H9 (cell line): ENCODE measurements around the gene CCDC92B. TPM values are rescaled to one million over a fixed set of nuclear protein-coding genes. Genes with fewer than 3 reads are reported as not detected.
A peak's percentile ranks its signal among the peaks of the same experiment; 100 is the strongest.

Experiments used
- DNase-seq: peaks from one replicate; pipeline ENCODE4 v3.0.0-alpha.2; 2017
- H2AFZ ChIP-seq: one replicate; pipeline ENCODE4 v1.6.1; 2013; ENCODE audit warnings: mild to moderate bottlenecking, low read length, control low read depth, moderate library complexity
- H2AK5ac ChIP-seq: 2 replicates; pipeline ENCODE4 v1.6.1; 2013; ENCODE audit warnings: low read length, control low read depth, mixed read lengths; ENCODE audit not compliant: insufficient read length
- H2BK120ac ChIP-seq: one replicate; pipeline ENCODE4 v1.6.1; 2013; ENCODE audit warnings: low read depth, mild to moderate bottlenecking, low read length, control low read depth, inconsistent platforms; ENCODE audit not compliant: poor library complexity, severe bottlenecking
- H2BK12ac ChIP-seq: 2 replicates; pipeline ENCODE4 v1.6.1; 2013; ENCODE audit warnings: low read length, control low read depth, mixed read lengths, low read depth; ENCODE audit not compliant: insufficient read length
- H2BK15ac ChIP-seq: 2 replicates; pipeline ENCODE4 v1.6.1; 2013; ENCODE audit warnings: low read depth, low read length, control low read depth
- H2BK20ac ChIP-seq: one replicate; pipeline ENCODE4 v1.6.1; 2013; ENCODE audit warnings: low read depth, mild to moderate bottlenecking, low read length, control low read depth, inconsistent platforms; ENCODE audit not compliant: poor library complexity, severe bottlenecking
- H2BK5ac ChIP-seq: 2 replicates; pipeline ENCODE4 v1.6.1; 2013; ENCODE audit warnings: low read length, control low read depth, mixed read lengths; ENCODE audit not compliant: insufficient read length
- H3K14ac ChIP-seq: 2 replicates; pipeline ENCODE4 v1.6.1; 2013; ENCODE audit warnings: low read length, control low read depth; ENCODE audit not compliant: insufficient read depth
- H3K18ac ChIP-seq: 2 replicates; pipeline ENCODE4 v1.6.1; 2013; ENCODE audit warnings: low read depth, mild to moderate bottlenecking, mixed read lengths, low read length, control low read depth; ENCODE audit not compliant: insufficient read length
- H3K23ac ChIP-seq: 2 replicates; pipeline ENCODE4 v1.6.1; 2013; ENCODE audit warnings: low read length, control low read depth, mixed read lengths, low read depth; ENCODE audit not compliant: insufficient read length
- H3K23me2 ChIP-seq: 2 replicates; pipeline ENCODE4 v1.6.1; 2013; ENCODE audit warnings: low read depth, mild to moderate bottlenecking, mixed read lengths, low read length, control low read depth; ENCODE audit not compliant: insufficient read length, poor library complexity, severe bottlenecking
- H3K27ac ChIP-seq: 2 replicates; pipeline ENCODE4 v1.5.1; 2013; ENCODE audit warnings: low read length, control low read depth, mixed read lengths, low read depth; ENCODE audit not compliant: insufficient read length
- H3K27me3 ChIP-seq: 2 replicates; pipeline ENCODE4 v1.6.1; 2013; ENCODE audit warnings: low read length, control low read depth, inconsistent platforms; ENCODE audit not compliant: insufficient read depth
- H3K4ac ChIP-seq: 2 replicates; pipeline ENCODE4 v1.6.1; 2013; ENCODE audit warnings: low read depth, mild to moderate bottlenecking, control low read depth, inconsistent platforms, low read length, moderate library complexity
- H3K4me1 ChIP-seq: 2 replicates; pipeline ENCODE4 v1.6.1; 2013; ENCODE audit warnings: low read length, control low read depth, inconsistent platforms; ENCODE audit not compliant: insufficient read depth
- H3K4me2 ChIP-seq: 2 replicates; pipeline ENCODE4 v1.6.1; 2013; ENCODE audit warnings: low read length, control low read depth, mixed read lengths; ENCODE audit not compliant: insufficient read length, insufficient read depth
- H3K56ac ChIP-seq: 2 replicates; pipeline ENCODE4 v1.6.1; 2013; ENCODE audit warnings: low read depth, mild to moderate bottlenecking, mixed read lengths, low read length, control low read depth; ENCODE audit not compliant: insufficient read length
- H3K79me1 ChIP-seq: 2 replicates; pipeline ENCODE4 v1.6.1; 2013; ENCODE audit warnings: low read depth, mild to moderate bottlenecking, moderate library complexity, low read length, control low read depth, inconsistent platforms; ENCODE audit not compliant: insufficient read depth, poor library complexity, severe bottlenecking
- H3K79me2 ChIP-seq: 2 replicates; pipeline ENCODE4 v1.6.1; 2013; ENCODE audit warnings: low read length, control low read depth, inconsistent platforms; ENCODE audit not compliant: insufficient read depth
- H3K9ac ChIP-seq: 2 replicates; pipeline ENCODE4 v1.6.1; 2013; ENCODE audit warnings: low read length, control low read depth, mixed read lengths; ENCODE audit not compliant: insufficient read length; ENCODE audit errors: extremely low read depth
- H3K9me3 ChIP-seq: one replicate; pipeline ENCODE4 v1.6.1; 2013; ENCODE audit warnings: low read depth, low read length, inconsistent platforms; ENCODE audit not compliant: control insufficient read depth
- H3T11ph ChIP-seq: one replicate; pipeline ENCODE4 v1.6.1; 2013; ENCODE audit warnings: mild to moderate bottlenecking, low read length, control low read depth, inconsistent platforms
- H4K20me1 ChIP-seq: one replicate; pipeline ENCODE4 v1.6.1; 2013; ENCODE audit not compliant: control insufficient read depth, insufficient read length, insufficient read depth
- H4K5ac ChIP-seq: 2 replicates; pipeline ENCODE4 v1.6.1; 2013; ENCODE audit warnings: low read depth, mild to moderate bottlenecking, mixed read lengths, low read length, control low read depth; ENCODE audit not compliant: insufficient read length
- H4K8ac ChIP-seq: replicated peaks from 2 replicates; pipeline ENCODE4 v1.6.1; 2013; ENCODE audit warnings: low read length, control low read depth, mixed read lengths, low read depth; ENCODE audit not compliant: insufficient read length
- H4K91ac ChIP-seq: 2 replicates; pipeline ENCODE4 v1.6.1; 2013; ENCODE audit warnings: low read depth, mild to moderate bottlenecking, moderate library complexity, mixed read lengths, low read length, control low read depth; ENCODE audit not compliant: insufficient read length
- H3K27ac Mint-ChIP-seq, 3 experiments: 2 replicates in 2 of 3; 3 replicates in 1 of 3; pipeline ENCODE4 v1.8.0; 2020 to 2021; ENCODE audit warnings: mixed read lengths in 3 of 3, mild to moderate bottlenecking in 1 of 3, moderate library complexity in 1 of 3
- H3K27me3 Mint-ChIP-seq: 2 replicates; pipeline ENCODE4 v1.8.0; 2021; ENCODE audit warnings: low read depth, mild to moderate bottlenecking, moderate library complexity, mixed read lengths
- H3K36me3 Mint-ChIP-seq, 3 experiments: 2 replicates in 2 of 3; 3 replicates in 1 of 3; pipeline ENCODE4 v1.8.0; 2020 to 2021; ENCODE audit warnings: low read depth in 3 of 3, mixed read lengths in 3 of 3; ENCODE audit not compliant: insufficient read depth in 1 of 3
- H3K4me1 Mint-ChIP-seq, 2 experiments: 2 replicates each; pipeline ENCODE4 v1.8.0; 2020; ENCODE audit warnings: mixed read lengths in 2 of 2
- H3K4me3 Mint-ChIP-seq, 2 experiments: 2 replicates in 1 of 2; 3 replicates in 1 of 2; pipeline ENCODE4 v1.8.0; 2020 to 2021; ENCODE audit warnings: mild to moderate bottlenecking in 2 of 2, mixed read lengths in 2 of 2, moderate library complexity in 1 of 2
- H3K9me3 Mint-ChIP-seq, 2 experiments: 2 replicates in 1 of 2; 3 replicates in 1 of 2; pipeline ENCODE4 v1.8.0; 2020; ENCODE audit warnings: mild to moderate bottlenecking in 2 of 2, mixed read lengths in 2 of 2, moderate library complexity in 1 of 2
- WGBS: extraction: QIAGEN DNeasy Blood & Tissue Kit; methylation state at CpG from one replicate; pipeline ENCODE4 v1.1.7; 2013; ENCODE audit warnings: missing lambda C conversion rate, low lambda C conversion rate, mixed read lengths; ENCODE audit not compliant: insufficient read length; ENCODE audit errors: extremely low coverage; 5-methylcytosine and 5-hydroxymethylcytosine counted together
- long read RNA-seq: library from polyadenylated mRNA; unstranded; transcript quantifications from one replicate; pipeline ENCODE4 v2.0.0, GENCODE V29; 2020
- total RNA-seq: library from RNA; stranded (reverse); gene quantifications from 2 replicates; pipeline ENCODE4 v1.2.1, GENCODE V29; 2021
- TF ChIP-seq, protein P1 (sequence below): fragments of 200-600 bp; sonication (generic); conservative IDR thresholded peaks from 3 replicates; pipeline ENCODE4 v1.8.0; 2021; ENCODE audit warnings: antibody characterized with exemption, mild to moderate bottlenecking

CCDC92B gene
- total RNA-seq: 7.1 and 8.0 TPM in 2 replicates
- long read RNA-seq, partial matches to known transcripts: 0 of 2 reads
- long read RNA-seq, other reads (novel, unspliced or antisense): 0 of 2 reads

DNA sequence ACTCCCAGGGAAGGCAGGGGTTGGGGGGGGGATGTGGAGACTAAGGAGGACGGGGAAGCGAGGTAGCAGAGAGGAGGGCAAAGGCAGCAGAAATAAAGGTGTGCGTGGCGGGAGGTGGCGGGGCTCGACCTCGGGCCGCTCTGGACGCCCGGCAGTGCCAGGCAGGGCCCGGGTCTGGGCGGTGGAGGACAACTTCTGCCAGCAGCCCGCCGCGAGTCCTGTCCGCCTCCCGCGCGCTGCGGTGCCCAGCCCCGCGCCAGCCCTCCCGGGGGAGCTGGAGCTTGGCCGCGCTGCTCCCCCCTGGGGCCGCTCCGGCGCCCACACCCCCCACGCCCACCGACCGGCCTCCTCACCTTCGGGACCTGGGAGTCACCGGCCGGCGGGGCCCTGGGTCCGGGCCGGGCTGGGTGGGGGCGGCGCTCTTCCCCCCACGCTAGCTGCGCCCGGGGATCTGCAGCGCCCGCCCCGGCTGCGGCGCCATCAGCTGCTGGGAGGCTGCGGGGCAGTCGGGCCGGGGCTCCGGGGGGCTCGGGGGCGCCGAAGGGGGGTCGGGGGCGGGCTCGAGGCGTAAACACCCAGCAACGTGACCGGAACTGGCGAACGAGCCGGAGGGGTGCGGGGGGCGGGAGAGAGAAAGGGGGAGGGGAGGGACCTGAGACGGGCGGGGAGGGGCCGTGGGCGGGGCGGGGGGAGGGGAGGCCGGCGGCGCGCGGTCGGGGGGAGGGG, at the start of gene CCDC92B:
CCDC92B (minus strand) TSS at position 595 of the 726 bp plus-strand sequence. CDS start 14,507 bp downstream, outside the sequence.
- H3K36me3 Mint-ChIP-seq: no peaks in the 10 kb centered on the region; a peak in 1 of 7 replicates
- no peak within 1 kb of the TSS for H2BK5ac ChIP-seq
- no peak within 1 kb of the TSS for H2BK12ac ChIP-seq
- no CpG with 5 or more reads among the region's 76 CpGs for WGBS
- no peak within 1 kb of the TSS for H3K27ac Mint-ChIP-seq
- peaks cover 5% of the 10 kb centered on the region for H3K23me2 ChIP-seq
- no peak within 1 kb of the TSS for H4K91ac ChIP-seq
- no peak within 1 kb of the TSS for H2AK5ac ChIP-seq
- no peak within 1 kb of the TSS for H3K4ac ChIP-seq
- H2BK120ac ChIP-seq: no peak within 1 kb of the TSS
- no peaks in the 10 kb centered on the region for H3K27me3 ChIP-seq
- H3T11ph ChIP-seq: no peak within 1 kb of the TSS
- H3K9me3 ChIP-seq: no peaks in the 10 kb centered on the region
- H3K23ac ChIP-seq: no peak within 1 kb of the TSS
- DNase-seq: peak; percentile 51
- no peak within 1 kb of the TSS for H2BK20ac ChIP-seq
- H4K8ac ChIP-seq: no peak within 1 kb of the TSS
- no peaks in the 10 kb centered on the region for H4K20me1 ChIP-seq
- H2AFZ ChIP-seq: no peak within 1 kb of the TSS
- no peak within 1 kb of the TSS for H3K27ac ChIP-seq
- no peak within 1 kb of the TSS for H3K56ac ChIP-seq
- peak within 1 kb of the TSS; percentile 65 for H3K4me2 ChIP-seq
- H3K9ac ChIP-seq: no peak within 1 kb of the TSS
- peak within 1 kb of the TSS; percentile 6; the same call in 1 of the 2 replicates for H3K14ac ChIP-seq
- peaks cover 17 to 26% of the 10 kb centered on the region in 2 experiments for H3K4me1 Mint-ChIP-seq
- H4K5ac ChIP-seq: no peak within 1 kb of the TSS
- peak within 1 kb of the TSS; percentile 71 to 87 for H3K4me3 Mint-ChIP-seq
- no peaks in the 10 kb centered on the region for H3K9me3 Mint-ChIP-seq
- H3K18ac ChIP-seq: no peak within 1 kb of the TSS
- no peaks in the 10 kb centered on the region for H3K79me2 ChIP-seq
- TF ChIP-seq, protein P1, sequence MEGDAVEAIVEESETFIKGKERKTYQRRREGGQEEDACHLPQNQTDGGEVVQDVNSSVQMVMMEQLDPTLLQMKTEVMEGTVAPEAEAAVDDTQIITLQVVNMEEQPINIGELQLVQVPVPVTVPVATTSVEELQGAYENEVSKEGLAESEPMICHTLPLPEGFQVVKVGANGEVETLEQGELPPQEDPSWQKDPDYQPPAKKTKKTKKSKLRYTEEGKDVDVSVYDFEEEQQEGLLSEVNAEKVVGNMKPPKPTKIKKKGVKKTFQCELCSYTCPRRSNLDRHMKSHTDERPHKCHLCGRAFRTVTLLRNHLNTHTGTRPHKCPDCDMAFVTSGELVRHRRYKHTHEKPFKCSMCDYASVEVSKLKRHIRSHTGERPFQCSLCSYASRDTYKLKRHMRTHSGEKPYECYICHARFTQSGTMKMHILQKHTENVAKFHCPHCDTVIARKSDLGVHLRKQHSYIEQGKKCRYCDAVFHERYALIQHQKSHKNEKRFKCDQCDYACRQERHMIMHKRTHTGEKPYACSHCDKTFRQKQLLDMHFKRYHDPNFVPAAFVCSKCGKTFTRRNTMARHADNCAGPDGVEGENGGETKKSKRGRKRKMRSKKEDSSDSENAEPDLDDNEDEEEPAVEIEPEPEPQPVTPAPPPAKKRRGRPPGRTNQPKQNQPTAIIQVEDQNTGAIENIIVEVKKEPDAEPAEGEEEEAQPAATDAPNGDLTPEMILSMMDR: no peak
- no peaks in the 10 kb centered on the region for H3K4me1 ChIP-seq
- no peak within 1 kb of the TSS for H2BK15ac ChIP-seq
- H3K79me1 ChIP-seq: no peaks in the 10 kb centered on the region
- peaks cover 29% of the 10 kb centered on the region for H3K27me3 Mint-ChIP-seq
